Measurements from ENCODE around the gene PDE6D. TPM values are rescaled to one million over a fixed set of nuclear protein-coding genes. Genes with fewer than 3 reads are reported as not detected.
A peak's percentile ranks its signal among the peaks of the same experiment; 100 is the strongest.

The PDE6D gene
- total RNA-seq, 1 donor from 2014 or later = 47.1 TPM

DNA sequence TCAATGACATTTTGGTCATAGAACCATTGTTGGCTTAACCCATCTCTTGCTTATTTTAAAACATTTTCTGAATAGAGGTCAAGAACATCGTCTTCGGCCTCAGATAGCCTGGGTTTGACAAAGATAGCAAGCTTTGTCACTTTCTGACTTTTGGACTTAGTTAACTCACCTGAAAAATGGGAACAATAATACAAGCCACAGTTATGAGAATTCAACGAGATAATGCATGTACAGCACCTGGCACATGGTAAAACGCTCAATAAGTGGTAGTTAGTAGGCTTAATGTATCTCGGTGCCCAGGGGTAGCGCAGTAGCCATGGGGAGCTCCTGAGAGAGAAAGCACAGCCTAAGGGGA, 4.7 kb upstream of the PDE6D start:
- H3K27me3 Mint-ChIP-seq (ENCODE audit: unreplicated experiment) = peaks cover 7% of the 10 kb centered on the region
- peak overlapping the region; percentile 88 for H3K27ac Mint-ChIP-seq (ENCODE audit: unreplicated experiment)

DNA sequence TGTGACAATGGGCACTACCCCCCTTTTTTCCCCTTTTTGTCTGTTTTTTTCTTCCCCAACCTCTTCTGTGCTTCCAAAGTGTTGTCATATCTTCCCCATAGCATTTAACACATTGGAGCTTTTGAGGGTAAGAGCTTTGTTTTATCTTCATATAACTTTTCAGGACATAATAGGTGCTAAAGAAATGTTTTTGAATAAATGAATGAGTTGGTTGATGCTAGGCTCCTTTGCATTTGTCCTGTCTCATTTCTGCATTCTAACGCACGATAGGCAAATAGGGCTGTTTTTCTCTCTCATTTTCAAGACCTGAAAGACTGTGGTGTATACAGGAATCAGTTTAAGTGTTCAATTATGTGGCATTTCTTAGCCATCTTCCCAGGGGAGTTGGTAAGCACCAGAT, 4.3 kb upstream of the PDE6D start:
- TF ChIP-seq CTCF (IDR thresholded peaks at IDR 0.05; ENCODE audit: partially characterized antibody, unreplicated experiment) = no peak
- Mint-ChIP-seq H3K9me3 (ENCODE audit: unreplicated experiment) (peaks cover 13% of the 10 kb centered on the region), H3K27ac (ENCODE audit: unreplicated experiment) (peak overlapping the region; percentile 88), H3K4me3 (ENCODE audit: unreplicated experiment) (peak overlapping the region; percentile 90), H3K36me3 (ENCODE audit: unreplicated experiment) (no peaks in the 10 kb centered on the region), H3K4me1 (ENCODE audit: low read depth, unreplicated experiment) (peaks cover 18% of the 10 kb centered on the region), H3K27me3 (ENCODE audit: unreplicated experiment) (peaks cover 6% of the 10 kb centered on the region)
- no peak for DNase-seq

More for the DNA sequence above, 4.7 kb upstream of the PDE6D start:
- peak overlapping the region; percentile 90 for H3K4me3 Mint-ChIP-seq (ENCODE audit: unreplicated experiment)
- H3K4me1 Mint-ChIP-seq (ENCODE audit: low read depth, unreplicated experiment) = peaks cover 18% of the 10 kb centered on the region
- H3K9me3 Mint-ChIP-seq (ENCODE audit: unreplicated experiment) = peaks cover 13% of the 10 kb centered on the region
- H3K36me3 Mint-ChIP-seq (ENCODE audit: unreplicated experiment) = no peaks in the 10 kb centered on the region
- TF ChIP-seq CTCF (IDR thresholded peaks at IDR 0.05; ENCODE audit: partially characterized antibody, unreplicated experiment) = no peak
- no peak for DNase-seq

GRCh38 chr2:231781798-231782726, 980 bp upstream of the PDE6D start:
- peaks cover 16% of the 10 kb centered on the region for H3K4me1 Mint-ChIP-seq (ENCODE audit: low read depth, unreplicated experiment)
- peaks cover 15% of the 10 kb centered on the region for H3K9me3 Mint-ChIP-seq (ENCODE audit: unreplicated experiment)
- no peak for DNase-seq
- TF ChIP-seq CTCF (IDR thresholded peaks at IDR 0.05; ENCODE audit: partially characterized antibody, unreplicated experiment) = no peak
- H3K4me3 Mint-ChIP-seq (ENCODE audit: unreplicated experiment) = peak overlapping the region; percentile 99
- peaks cover 8% of the 10 kb centered on the region for H3K27me3 Mint-ChIP-seq (ENCODE audit: unreplicated experiment)
- no peaks in the 10 kb centered on the region for H3K36me3 Mint-ChIP-seq (ENCODE audit: unreplicated experiment)
- H3K27ac Mint-ChIP-seq (ENCODE audit: unreplicated experiment) = peak overlapping the region; percentile 93

DNA sequence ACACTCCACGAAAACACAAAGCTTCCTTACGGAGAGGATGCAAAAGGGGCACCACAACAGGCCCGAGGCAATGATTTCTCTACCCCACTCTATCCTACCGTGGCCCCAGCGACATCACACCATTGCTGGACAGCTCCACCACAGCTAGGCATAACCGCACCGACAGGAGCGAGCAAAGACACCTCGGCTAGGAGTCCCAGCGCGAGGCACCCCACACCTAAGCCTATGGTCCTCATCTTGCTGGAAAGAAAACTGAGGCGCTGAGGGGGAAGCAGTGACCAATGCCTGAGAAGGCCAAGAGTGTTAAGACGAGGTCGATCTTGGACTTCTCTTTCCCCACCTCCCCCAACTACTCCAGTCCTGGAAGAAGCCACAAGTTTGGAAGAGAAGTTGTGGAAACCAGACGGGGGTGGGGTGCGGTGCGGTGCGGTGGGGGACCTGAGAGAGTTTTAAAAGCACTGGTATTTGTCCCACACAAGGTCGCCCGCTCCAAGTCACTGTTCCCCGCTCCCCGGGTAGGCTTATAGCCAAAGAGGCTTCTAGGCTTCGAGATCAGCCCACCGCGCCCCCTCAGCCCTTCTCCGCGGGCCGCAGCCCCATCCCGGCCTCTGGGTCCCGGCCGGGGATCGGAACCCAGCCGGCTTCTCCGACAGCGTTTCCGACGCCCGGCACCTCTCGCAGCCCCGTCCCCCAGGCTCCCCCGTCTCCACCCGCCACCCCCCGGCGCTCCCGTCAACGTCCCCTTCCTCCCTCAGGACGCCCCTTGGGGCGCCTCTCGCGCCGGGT, 766 bp downstream of the PDE6D start:
- Mint-ChIP-seq H3K4me3 (ENCODE audit: unreplicated experiment) (peak overlapping the region; percentile 99), H3K27ac (ENCODE audit: unreplicated experiment) (peak overlapping the region; percentile 23), H3K4me1 (ENCODE audit: low read depth, unreplicated experiment) (peaks cover 9% of the 10 kb centered on the region), H3K27me3 (ENCODE audit: unreplicated experiment) (peaks cover 5% of the 10 kb centered on the region), H3K9me3 (ENCODE audit: unreplicated experiment) (peaks cover 7% of the 10 kb centered on the region), H3K36me3 (ENCODE audit: unreplicated experiment) (no peaks in the 10 kb centered on the region)
- TF ChIP-seq CTCF (IDR thresholded peaks at IDR 0.05; ENCODE audit: partially characterized antibody, unreplicated experiment) = no peak
- DNase-seq = peak; percentile 40
